ACC112 (cell line): ENCODE measurements around the gene BPIFB2.

Source experiments
- H2AFZ ChIP-seq: fragments of 200-600 bp; sonication (generic); one replicate; pipeline ENCODE4 v1.6.0; 2017; ENCODE audit warnings: antibody characterized with exemption, low read length; ENCODE audit not compliant: unreplicated experiment
- H3K27ac ChIP-seq: fragments of 200-600 bp; sonication (generic); 2 replicates; pipeline ENCODE4 v1.5.1; 2014; ENCODE audit warnings: low read depth, mild to moderate bottlenecking, antibody characterized with exemption, low read length, moderate library complexity
- H3K27me3 ChIP-seq: fragments of 200-600 bp; sonication (generic); 2 replicates; pipeline ENCODE4 v1.6.1; 2014; ENCODE audit warnings: mild to moderate bottlenecking, antibody characterized with exemption, low read length, moderate library complexity, mixed read lengths; ENCODE audit not compliant: insufficient read depth
- H3K36me3 ChIP-seq: fragments of 200-600 bp; sonication (generic); 2 replicates; pipeline ENCODE4 v1.6.1; 2016; ENCODE audit warnings: mild to moderate bottlenecking, antibody characterized with exemption, low read length, moderate library complexity, mixed read lengths; ENCODE audit not compliant: insufficient read depth
- H3K4me1 ChIP-seq: fragments of 200-600 bp; sonication (generic); one replicate; pipeline ENCODE4 v1.6.1; 2016; ENCODE audit warnings: low read length, mixed read lengths; ENCODE audit not compliant: insufficient read depth, unreplicated experiment, control insufficient read depth
- H3K4me3 ChIP-seq: fragments of 200-600 bp; sonication (generic); 2 replicates; pipeline ENCODE4 v1.5.1; 2014; ENCODE audit warnings: mild to moderate bottlenecking, low read depth, low read length
- H3K79me2 ChIP-seq: fragments of 200-600 bp; sonication (generic); one replicate; pipeline ENCODE4 v1.6.0; 2016; ENCODE audit warnings: low read length; ENCODE audit not compliant: control insufficient read depth, unreplicated experiment, insufficient read depth

Gene BPIFB2

GRCh38 chr20:32979201-32979998, 28.1 kb upstream of the BPIFB2 start:
- Histone ChIP-seq H3K4me1 (no peaks in the 10 kb centered on the region), H3K27ac (no peak overlapping the region), H3K79me2 (no peaks in the 10 kb centered on the region)

DNA sequence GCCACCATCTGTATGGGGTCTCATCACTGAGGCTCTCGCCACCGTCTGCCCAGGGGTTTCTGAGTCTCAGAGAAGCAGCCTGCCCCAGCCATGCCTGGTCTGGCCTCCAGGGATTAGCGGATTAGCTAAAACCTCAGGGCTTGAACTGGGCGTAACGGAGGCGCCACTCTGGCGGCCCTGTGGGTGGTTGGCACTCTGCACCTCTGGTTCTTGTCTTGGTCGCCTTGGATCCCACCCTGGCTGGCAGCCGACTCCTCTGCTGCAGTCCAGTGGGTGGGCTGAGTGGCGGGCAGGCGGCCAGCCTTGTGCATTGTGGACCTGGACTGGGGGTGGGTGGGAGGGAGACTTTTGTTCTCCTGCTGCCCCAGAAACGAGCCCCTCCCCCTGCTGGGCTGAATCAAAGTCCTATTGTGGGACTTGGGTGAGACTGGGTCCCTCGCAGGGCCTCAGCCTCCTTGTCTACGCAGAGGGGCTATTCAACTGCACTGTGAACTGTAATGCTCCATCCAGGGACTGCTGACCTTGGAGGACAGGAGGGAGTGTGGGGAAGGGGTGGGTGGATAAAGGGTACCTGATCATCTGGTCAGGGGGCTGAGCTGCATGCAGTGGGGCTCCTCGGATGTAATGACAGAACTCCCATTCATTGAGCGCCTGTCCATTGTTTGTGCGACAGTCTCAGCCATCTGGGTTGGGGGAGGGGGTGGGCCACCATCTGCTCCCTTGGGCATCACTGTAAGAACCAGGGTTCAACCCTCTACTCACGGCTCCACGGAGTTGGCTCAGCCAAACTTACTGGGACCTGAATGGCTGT, 27.2 kb upstream of the BPIFB2 start:
- H3K27ac ChIP-seq, result no peak overlapping the region

More at GRCh38 chr20:32979201-32979998, 28.1 kb upstream of the BPIFB2 start:
- H2AFZ ChIP-seq, result no peak overlapping the region
- H3K27me3 ChIP-seq, result peaks cover 30% of the 10 kb centered on the region; the same call in 1 of the 2 replicates
- H3K4me3 ChIP-seq, result no peak overlapping the region
- no peaks in the 10 kb centered on the region for H3K36me3 ChIP-seq

GRCh38 chr20:32980990-32981389, 26.5 kb upstream of the BPIFB2 start:
- no peaks in the 10 kb centered on the region for H3K36me3 ChIP-seq
- H3K79me2 ChIP-seq, result no peaks in the 10 kb centered on the region
- H3K27ac ChIP-seq, result no peak overlapping the region
- H3K4me1 ChIP-seq, result no peaks in the 10 kb centered on the region
- H3K27me3 ChIP-seq, result peaks cover 30% of the 10 kb centered on the region; the same call in 1 of the 2 replicates
- no peak overlapping the region for H3K4me3 ChIP-seq
- H2AFZ ChIP-seq, result no peak overlapping the region

More for the DNA sequence above, 27.2 kb upstream of the BPIFB2 start:
- Histone ChIP-seq H2AFZ (no peak overlapping the region), H3K4me1 (no peaks in the 10 kb centered on the region), H3K79me2 (no peaks in the 10 kb centered on the region), H3K27me3 (peaks cover 30% of the 10 kb centered on the region; the same call in 1 of the 2 replicates), H3K4me3 (no peak overlapping the region), H3K36me3 (no peaks in the 10 kb centered on the region)

- peaks cover 20% of the 10 kb centered on the region; the same call in 1 of the 2 replicates for H3K27me3 ChIP-seq
- no peak overlapping the region for H2AFZ ChIP-seq
- no peak overlapping the region for H3K4me3 ChIP-seq
- no peaks in the 10 kb centered on the region for H3K79me2 ChIP-seq
- H3K36me3 ChIP-seq, result no peaks in the 10 kb centered on the region
- H3K4me1 ChIP-seq, result no peaks in the 10 kb centered on the region
- H3K27ac ChIP-seq, result no peak overlapping the region
Measured at GRCh38 chr20:32982617-32983458, 24.7 kb upstream of the BPIFB2 start.

DNA sequence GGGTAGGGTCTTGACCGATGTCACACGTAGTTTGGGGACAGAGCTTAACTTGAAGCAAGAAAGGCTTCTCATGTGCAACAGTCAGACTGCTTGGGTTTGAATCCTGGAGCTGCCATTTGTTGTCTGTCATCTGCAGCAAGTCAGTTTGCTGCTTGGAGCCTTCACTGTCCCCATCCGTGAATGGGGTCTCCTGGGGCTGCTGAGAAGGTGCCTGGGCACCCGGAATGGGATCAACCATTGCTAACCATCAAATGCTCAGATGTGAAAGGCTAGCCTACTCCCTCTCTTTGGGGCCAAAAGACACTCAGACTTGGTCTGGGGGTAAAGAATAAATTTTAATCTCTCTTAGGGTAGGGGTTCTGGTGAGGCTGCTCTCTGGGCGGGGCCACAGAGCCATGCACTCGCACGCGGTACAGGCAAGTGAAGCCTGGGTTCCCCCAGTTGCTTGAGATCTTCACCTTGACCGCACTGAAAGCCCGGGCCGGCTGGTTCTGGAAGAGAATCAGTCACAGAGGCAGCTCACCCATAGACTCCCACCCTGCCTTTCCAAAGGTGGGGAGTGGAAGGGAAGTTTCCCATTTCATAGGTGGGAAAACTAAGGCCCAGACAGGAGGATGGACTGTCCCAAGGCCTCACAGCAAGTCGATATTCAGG, 23.9 kb upstream of the BPIFB2 start:
- Histone ChIP-seq H3K4me1 (no peaks in the 10 kb centered on the region), H2AFZ (no peak overlapping the region), H3K27ac (no peak overlapping the region), H3K79me2 (no peaks in the 10 kb centered on the region), H3K4me3 (no peak overlapping the region), H3K27me3 (peaks cover 17% of the 10 kb centered on the region; the same call in 1 of the 2 replicates), H3K36me3 (no peaks in the 10 kb centered on the region)

GRCh38 chr20:32984196-32984595, 23.3 kb upstream of the BPIFB2 start:
- Histone ChIP-seq H3K4me3 (no peak overlapping the region), H3K36me3 (no peaks in the 10 kb centered on the region), H3K4me1 (no peaks in the 10 kb centered on the region), H3K27me3 (peaks cover 13% of the 10 kb centered on the region; the same call in 1 of the 2 replicates), H3K27ac (no peak overlapping the region), H2AFZ (no peak overlapping the region), H3K79me2 (no peaks in the 10 kb centered on the region)

- Histone ChIP-seq H3K27ac (no peak overlapping the region), H3K36me3 (no peaks in the 10 kb centered on the region), H3K4me3 (no peak overlapping the region), H3K27me3 (peaks cover 9% of the 10 kb centered on the region; the same call in 1 of the 2 replicates), H3K79me2 (no peaks in the 10 kb centered on the region), H2AFZ (no peak overlapping the region), H3K4me1 (no peaks in the 10 kb centered on the region)
Measured at GRCh38 chr20:32984631-32985354, 22.7 kb upstream of the BPIFB2 start.

DNA sequence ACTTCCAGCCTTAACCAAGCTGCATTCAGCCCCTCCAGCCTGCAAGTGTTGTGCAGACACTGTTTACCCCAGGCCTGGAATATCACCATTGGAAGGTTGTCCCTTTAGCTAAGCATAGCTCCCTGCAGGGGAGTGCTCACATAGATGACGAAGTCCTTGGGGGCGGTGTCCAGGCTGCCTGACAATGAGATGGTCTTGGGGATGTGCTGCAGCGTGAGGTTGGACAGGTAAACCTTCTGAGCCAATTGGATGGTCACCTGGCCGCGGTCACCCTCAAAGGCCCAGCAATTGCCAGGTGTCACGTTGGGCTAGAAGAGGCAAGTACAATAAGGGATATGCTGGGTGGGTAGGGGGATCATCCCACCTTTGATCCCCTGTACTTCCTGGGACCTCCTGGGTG, 21.9 kb upstream of the BPIFB2 start:
- H3K4me3 ChIP-seq, result no peak overlapping the region
- no peak overlapping the region for H3K27ac ChIP-seq
- H2AFZ ChIP-seq, result no peak overlapping the region
- no peaks in the 10 kb centered on the region for H3K79me2 ChIP-seq
- no peaks in the 10 kb centered on the region for H3K4me1 ChIP-seq
- no peaks in the 10 kb centered on the region for H3K36me3 ChIP-seq
- peaks cover 10% of the 10 kb centered on the region; the same call in 1 of the 2 replicates for H3K27me3 ChIP-seq

GRCh38 chr20:32986331-32986966, 21.1 kb upstream of the BPIFB2 start:
- H3K36me3 ChIP-seq, result no peaks in the 10 kb centered on the region
- no peaks in the 10 kb centered on the region for H3K79me2 ChIP-seq
- H3K27ac ChIP-seq, result no peak overlapping the region
- no peaks in the 10 kb centered on the region for H3K4me1 ChIP-seq
- H3K4me3 ChIP-seq, result no peak overlapping the region
- peaks cover 8% of the 10 kb centered on the region; the same call in 1 of the 2 replicates for H3K27me3 ChIP-seq
- no peak overlapping the region for H2AFZ ChIP-seq
